Naive B cell (primary cell): ENCODE measurements around the gene GGT6. TPM values are rescaled to one million over a fixed set of nuclear protein-coding genes. Genes with fewer than 3 reads are reported as not detected.

ENCODE experiments used
- ATAC-seq, 2 donors: fragments of 150-1000 bp; cut with Tn5 transposase; 2 replicates each; pipeline ENCODE4 v1.10.0; 2021; ENCODE audit warnings: low read depth in 2 of 2, mild to moderate bottlenecking in 2 of 2, moderate library complexity in 2 of 2
- DNase-seq: peaks from one replicate; pipeline ENCODE4 v3.0.0; 2022
- H3K27ac Mint-ChIP-seq, 6 donors: one replicate each; pipeline ENCODE4 v1.8.0; 2020 to 2022; ENCODE audit warnings: mild to moderate bottlenecking in 6 of 6, mixed read lengths in 6 of 6, moderate library complexity in 5 of 6, inconsistent platforms in 2 of 6
- H3K27me3 Mint-ChIP-seq, 3 donors: one replicate each; pipeline ENCODE4 v1.8.0; 2021 to 2022; ENCODE audit warnings: mixed read lengths in 3 of 3, mild to moderate bottlenecking in 1 of 3
- H3K36me3 Mint-ChIP-seq, 2 donors: one replicate each; pipeline ENCODE4 v1.8.0; 2020 to 2022; ENCODE audit warnings: mixed read lengths in 2 of 2, inconsistent platforms in 1 of 2, mild to moderate bottlenecking in 1 of 2
- H3K4me1 Mint-ChIP-seq, 3 donors: one replicate each; pipeline ENCODE4 v1.8.0; 2020 to 2022; ENCODE audit warnings: mixed read lengths in 3 of 3, inconsistent platforms in 1 of 3, mild to moderate bottlenecking in 1 of 3, moderate library complexity in 1 of 3
- H3K4me3 Mint-ChIP-seq, 8 donors: one replicate each; pipeline ENCODE4 v1.8.0; 2020 to 2022; ENCODE audit warnings: mild to moderate bottlenecking in 8 of 8, mixed read lengths in 8 of 8, moderate library complexity in 8 of 8, inconsistent platforms in 2 of 8
- H3K9me3 Mint-ChIP-seq, 7 donors: one replicate each; pipeline ENCODE4 v1.8.0; 2020 to 2022; ENCODE audit warnings: mixed read lengths in 7 of 7, mild to moderate bottlenecking in 5 of 7, inconsistent platforms in 2 of 7, moderate library complexity in 1 of 7
- polyA plus RNA-seq, 6 donors: library from polyadenylated mRNA; unstranded; fragments of 300-500 nt; fragmentation: Illumina TruSeq; gene quantifications; one replicate each; pipeline ENCODE4 v1.2.3, GENCODE V29; 2021; ENCODE audit warnings: low read depth in 6 of 6

The GGT6 gene
- polyA plus RNA-seq, 6 donors from 2014 or later = not detected

GRCh38 chr17:4534515-4534914 is 25.9 kb downstream of the GGT6 start:
- Mint-ChIP-seq H3K27me3 (peaks cover 5 to 38% (median 21%) of the 10 kb centered on the region in 3 donors), H3K36me3 (peaks cover 0 to 2% of the 10 kb centered on the region in 2 donors), H3K9me3 (no peaks in the 10 kb centered on the region), H3K4me3 (no peak overlapping the region), H3K27ac (no peak overlapping the region), H3K4me1 (peaks cover 0 to 6% (median 2%) of the 10 kb centered on the region in 3 donors)
- DNase-seq (no peak), ATAC-seq (no peak)

DNA sequence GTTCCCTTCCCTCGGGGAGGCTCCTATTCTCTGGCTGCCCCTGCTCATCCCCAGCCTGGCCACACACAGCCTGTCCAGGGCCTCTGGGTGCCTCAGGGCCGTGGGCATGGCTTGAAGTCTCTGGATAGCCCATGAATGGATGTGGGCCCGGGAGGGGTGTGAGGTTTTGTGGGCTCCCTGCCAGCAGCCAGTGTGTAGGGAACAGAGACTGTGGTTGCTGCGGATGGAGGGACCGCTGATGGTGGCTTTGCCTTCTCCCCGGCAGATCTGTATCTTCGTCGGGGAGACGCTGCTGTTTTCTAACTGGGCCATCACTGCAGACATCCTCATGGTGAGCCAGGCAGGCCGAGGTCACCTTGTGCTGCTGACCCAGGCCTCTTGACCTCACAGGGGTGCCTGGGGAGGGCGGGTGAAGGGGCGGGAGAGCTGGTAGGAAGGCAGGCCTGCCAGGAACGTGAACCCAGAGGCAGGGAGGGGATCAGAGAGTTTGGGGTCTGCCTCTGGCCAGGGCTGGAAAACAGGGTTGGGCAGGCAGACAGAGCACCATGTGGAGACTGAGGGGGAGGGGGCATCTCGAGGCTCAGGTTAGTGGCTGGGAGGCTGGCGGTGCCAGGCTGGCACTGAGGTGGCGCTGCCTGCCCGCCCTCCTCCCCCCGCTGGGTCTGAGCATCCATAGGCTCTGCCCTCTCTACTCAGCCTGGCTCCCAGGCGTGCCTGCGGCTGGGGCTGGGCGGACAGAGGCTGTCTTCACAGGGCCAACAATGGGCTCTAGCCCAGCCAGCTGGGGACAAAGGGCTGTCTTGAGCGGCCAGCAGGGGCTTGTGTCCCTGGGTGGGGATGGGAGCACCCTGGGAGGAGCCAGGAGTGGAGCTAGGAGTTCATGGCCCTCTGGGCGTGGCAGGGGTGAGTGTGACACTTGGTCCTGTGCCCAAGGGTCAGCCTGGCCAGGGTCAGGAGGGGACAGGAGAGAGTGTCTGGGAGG is 26.6 kb downstream of the GGT6 start:
- Mint-ChIP-seq H3K9me3 (no peaks in the 10 kb centered on the region), H3K27ac (no peak overlapping the region), H3K4me1 (peaks cover 0 to 6% (median 2%) of the 10 kb centered on the region in 3 donors), H3K27me3 (peaks cover 5 to 41% (median 25%) of the 10 kb centered on the region in 3 donors), H3K4me3 (no peak overlapping the region), H3K36me3 (no peaks in the 10 kb centered on the region)
- ATAC-seq (no peak), DNase-seq (no peak)

DNA sequence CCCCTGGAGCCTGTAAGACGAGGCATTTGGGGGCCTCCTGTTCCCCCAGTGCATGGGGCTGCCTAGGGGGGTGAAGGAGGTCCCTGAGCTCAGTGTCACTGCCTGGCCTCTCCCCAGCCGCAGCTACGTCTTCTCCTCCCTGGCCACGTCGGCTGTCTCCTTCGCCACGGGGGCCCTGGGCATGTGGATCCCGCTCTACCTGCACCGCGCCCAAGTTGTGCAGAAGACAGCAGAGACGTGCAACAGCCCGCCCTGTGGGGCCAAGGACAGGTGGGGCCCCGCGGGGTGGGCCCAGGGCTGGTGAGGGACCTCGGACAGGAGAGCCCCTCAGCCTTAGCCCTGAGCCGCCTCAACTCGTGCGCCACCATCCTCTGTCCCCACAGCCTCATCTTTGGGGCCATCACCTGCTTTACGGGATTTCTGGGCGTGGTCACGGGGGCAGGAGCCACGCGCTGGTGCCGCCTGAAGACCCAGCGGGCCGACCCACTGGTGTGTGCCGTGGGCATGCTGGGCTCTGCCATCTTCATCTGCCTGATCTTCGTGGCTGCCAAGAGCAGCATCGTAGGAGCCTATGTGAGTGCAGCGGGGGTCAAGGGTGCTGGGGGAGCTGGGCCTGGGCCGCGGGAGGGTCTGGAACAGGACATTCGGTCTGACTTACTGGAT is 27.4 kb downstream of the GGT6 start:
- Mint-ChIP-seq H3K9me3 (no peaks in the 10 kb centered on the region), H3K27ac (no peak overlapping the region), H3K27me3 (peaks cover 5 to 41% (median 25%) of the 10 kb centered on the region in 3 donors), H3K4me1 (peaks cover 0 to 6% (median 2%) of the 10 kb centered on the region in 3 donors), H3K36me3 (no peaks in the 10 kb centered on the region), H3K4me3 (no peak overlapping the region)
- DNase-seq = no peak
- ATAC-seq = no peak

DNA sequence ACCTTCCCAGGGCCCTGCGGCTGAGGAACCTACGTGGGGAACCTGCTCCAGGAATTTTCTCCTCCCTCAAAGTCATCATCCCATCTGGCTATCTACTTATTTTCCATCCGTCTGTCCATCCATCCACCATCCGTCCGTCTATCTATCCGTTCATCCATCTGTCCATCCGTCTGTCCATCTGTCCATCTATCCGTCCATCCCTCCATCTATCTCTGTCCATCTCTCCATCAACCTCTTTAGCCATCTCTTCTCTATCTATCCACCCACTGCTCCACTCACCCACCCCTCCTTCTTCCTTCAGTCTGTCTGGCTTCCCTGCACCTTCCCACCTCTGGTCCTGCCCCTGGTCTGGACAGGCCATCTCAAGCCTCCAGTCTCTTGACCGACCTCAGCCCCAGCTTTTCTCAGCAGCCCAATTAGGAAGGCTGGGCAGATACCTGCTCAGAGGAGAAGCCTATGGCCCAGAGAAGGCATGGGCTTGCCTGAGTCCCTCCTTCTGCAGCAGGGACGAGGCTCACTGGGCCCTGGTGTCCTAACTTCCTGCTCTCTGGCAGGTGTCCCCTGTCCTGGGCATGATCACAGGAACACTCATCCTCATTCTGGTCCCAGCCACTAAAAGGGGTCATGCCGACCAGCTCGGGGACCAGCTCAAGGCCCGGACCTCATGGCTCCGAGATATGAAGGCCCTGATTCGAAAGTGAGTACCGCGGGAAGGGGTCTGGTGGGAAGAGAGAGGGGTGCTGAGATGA is 28.2 kb downstream of the GGT6 start:
- H3K9me3 Mint-ChIP-seq = no peaks in the 10 kb centered on the region
- H3K4me3 Mint-ChIP-seq = no peak overlapping the region
- no peak for DNase-seq
- H3K4me1 Mint-ChIP-seq = peaks cover 0 to 6% (median 2%) of the 10 kb centered on the region in 3 donors
- ATAC-seq = no peak
- H3K27me3 Mint-ChIP-seq = peaks cover 5 to 41% (median 25%) of the 10 kb centered on the region in 3 donors
- H3K36me3 Mint-ChIP-seq = no peaks in the 10 kb centered on the region
- no peak overlapping the region for H3K27ac Mint-ChIP-seq

DNA sequence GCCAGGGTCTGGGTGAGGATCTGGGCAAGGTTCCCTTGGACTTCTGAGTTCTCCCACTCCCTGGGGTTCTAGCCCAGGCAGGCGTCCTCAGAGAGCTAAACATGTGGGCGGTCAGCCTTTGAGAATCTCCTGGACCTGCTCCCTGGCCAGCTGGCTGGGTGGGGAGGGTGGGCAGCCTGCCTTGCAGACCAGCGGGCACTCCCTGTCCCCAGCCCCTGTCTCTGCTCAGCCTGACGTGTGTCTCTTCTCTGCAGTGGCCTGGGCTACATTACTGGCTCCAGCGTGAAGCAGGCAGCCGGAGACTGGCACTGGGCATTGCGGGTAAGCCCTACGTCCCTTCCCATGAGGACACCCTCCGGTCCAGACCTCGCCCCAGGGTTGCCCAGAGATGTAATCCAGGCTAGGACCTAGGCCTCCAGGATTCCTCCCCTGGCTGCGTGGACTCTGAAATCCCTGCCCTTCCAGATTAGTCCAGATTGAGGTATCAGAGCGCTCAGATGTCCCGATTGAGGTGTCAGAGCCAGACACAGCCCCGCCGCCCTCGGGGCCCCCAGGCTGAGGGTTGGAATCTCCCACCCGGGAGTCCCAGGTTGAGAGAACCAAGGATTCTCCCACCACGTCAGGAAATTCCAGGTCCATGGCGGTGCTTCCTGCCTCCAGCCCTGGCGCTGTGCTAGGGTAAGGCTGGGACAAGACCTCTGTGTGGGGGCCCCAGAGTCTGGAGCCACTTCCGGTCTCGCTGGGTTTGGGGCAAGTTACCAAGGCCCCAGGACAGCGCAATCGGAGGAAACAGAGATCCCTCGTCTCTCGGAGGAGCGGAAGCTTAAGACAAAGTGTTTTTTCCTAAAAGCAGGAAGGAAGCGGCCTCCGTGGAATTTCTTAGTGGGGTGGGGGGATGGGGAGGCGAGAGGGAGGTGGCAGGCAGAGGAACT is 29.3 kb downstream of the GGT6 start:
- peaks cover 6 to 47% (median 25%) of the 10 kb centered on the region in 3 donors for H3K27me3 Mint-ChIP-seq
- peaks cover 0 to 6% (median 2%) of the 10 kb centered on the region in 3 donors for H3K4me1 Mint-ChIP-seq
- no peak for DNase-seq
- no peaks in the 10 kb centered on the region for H3K36me3 Mint-ChIP-seq
- H3K9me3 Mint-ChIP-seq = no peaks in the 10 kb centered on the region
- H3K27ac Mint-ChIP-seq = no peak overlapping the region
- no peak overlapping the region for H3K4me3 Mint-ChIP-seq
- ATAC-seq = no peak

- Mint-ChIP-seq H3K27me3 (peaks cover 9 to 47% (median 25%) of the 10 kb centered on the region in 3 donors), H3K27ac (no peak overlapping the region), H3K4me1 (peaks cover 0 to 6% (median 0%) of the 10 kb centered on the region in 3 donors), H3K36me3 (no peaks in the 10 kb centered on the region), H3K9me3 (no peaks in the 10 kb centered on the region), H3K4me3 (peak overlapping the region in 1 of 8 donors; percentile 26)
- DNase-seq = no peak
- no peak for ATAC-seq
Measured at GRCh38 chr17:4529533-4530152, 30.7 kb downstream of the GGT6 start.

DNA sequence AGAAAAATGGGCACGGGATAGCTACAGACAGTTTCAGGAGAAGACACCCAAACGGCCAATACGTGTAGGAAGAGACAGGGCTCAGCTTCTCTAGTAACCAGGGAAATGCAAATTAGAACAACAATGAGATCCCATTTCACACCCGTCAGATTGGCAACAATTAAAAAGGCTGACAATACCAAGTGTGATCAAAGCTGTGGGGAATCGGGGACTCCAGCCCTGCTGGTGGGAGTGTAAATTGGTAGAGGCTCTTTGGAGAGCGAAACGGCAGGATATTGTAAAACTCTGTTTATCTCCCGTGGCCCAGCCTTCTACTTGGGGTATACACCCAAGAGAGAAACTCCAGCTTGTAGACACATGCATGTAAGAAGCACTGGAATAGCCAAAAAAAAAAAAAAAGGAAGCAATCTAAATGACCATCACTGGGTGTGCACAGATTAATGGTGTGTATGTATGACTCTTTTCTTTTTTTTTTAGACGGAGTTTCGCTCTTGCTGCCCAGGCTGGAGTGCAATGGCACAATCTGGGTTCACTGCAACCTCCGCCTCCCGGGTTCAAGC is 32.7 kb downstream of the GGT6 start:
- no peaks in the 10 kb centered on the region for H3K9me3 Mint-ChIP-seq
- DNase-seq (no peak), ATAC-seq (no peak)
- no peaks in the 10 kb centered on the region for H3K36me3 Mint-ChIP-seq
- peak overlapping the region in 1 of 6 donors; percentile 17 for H3K27ac Mint-ChIP-seq
- peaks cover 9 to 30% (median 18%) of the 10 kb centered on the region in 3 donors for H3K27me3 Mint-ChIP-seq
- no peak overlapping the region for H3K4me3 Mint-ChIP-seq
- H3K4me1 Mint-ChIP-seq = no peaks in the 10 kb centered on the region

- ATAC-seq (no peak), DNase-seq (no peak)
- Mint-ChIP-seq H3K36me3 (no peaks in the 10 kb centered on the region), H3K9me3 (no peaks in the 10 kb centered on the region), H3K4me1 (no peaks in the 10 kb centered on the region), H3K27ac (no peak overlapping the region), H3K27me3 (peaks cover 8 to 27% (median 15%) of the 10 kb centered on the region in 3 donors), H3K4me3 (no peak overlapping the region)
Measured at GRCh38 chr17:4527134-4527533, 33.2 kb downstream of the GGT6 start.

DNA sequence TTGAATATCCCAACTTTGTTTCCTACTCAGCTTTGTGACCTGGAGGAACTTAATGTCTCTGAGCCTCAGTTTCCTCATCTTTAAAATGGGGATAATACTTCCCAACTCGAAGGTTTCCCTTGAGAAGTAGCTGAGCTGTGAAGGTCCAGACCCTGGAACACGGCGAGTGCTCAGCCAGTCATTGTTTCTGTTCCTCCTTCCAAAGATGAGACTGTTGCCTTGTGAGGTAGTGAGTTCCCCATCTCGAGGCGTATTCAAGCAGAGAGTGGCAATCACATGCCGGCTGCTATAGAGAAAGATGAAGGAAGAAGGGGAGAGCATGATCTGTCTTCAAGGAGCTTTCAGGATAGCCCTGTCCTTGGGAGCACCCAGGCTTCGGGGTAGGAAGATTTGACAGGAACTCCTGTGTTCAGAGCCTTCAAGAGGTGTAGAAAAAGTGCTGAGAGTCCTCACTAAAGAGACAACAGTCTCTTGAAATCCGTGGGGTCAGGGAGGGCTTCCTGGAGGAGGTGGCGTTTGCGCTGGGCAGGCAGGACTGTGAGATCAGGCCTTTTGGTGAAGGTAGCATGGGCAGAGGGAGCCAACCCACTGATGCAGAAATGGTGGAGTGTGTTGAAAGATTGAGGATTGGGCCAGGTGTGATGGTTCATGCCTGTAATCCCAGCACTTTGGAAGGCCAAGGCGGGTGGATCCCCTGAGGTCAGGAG is 34.5 kb downstream of the GGT6 start:
- H3K36me3 Mint-ChIP-seq = no peaks in the 10 kb centered on the region
- DNase-seq (no peak), ATAC-seq (no peak)
- no peaks in the 10 kb centered on the region for H3K9me3 Mint-ChIP-seq
- no peak overlapping the region for H3K4me3 Mint-ChIP-seq
- no peaks in the 10 kb centered on the region for H3K4me1 Mint-ChIP-seq
- peaks cover 4 to 18% (median 9%) of the 10 kb centered on the region in 3 donors for H3K27me3 Mint-ChIP-seq
- H3K27ac Mint-ChIP-seq = peak overlapping the region in 1 of 6 donors; percentile 1

GRCh38 chr17:4523946-4524345 is 36.4 kb downstream of the GGT6 start:
- H3K4me3 Mint-ChIP-seq = no peak overlapping the region
- DNase-seq = no peak
- H3K27ac Mint-ChIP-seq = no peak overlapping the region
- no peaks in the 10 kb centered on the region for H3K4me1 Mint-ChIP-seq
- H3K36me3 Mint-ChIP-seq = no peaks in the 10 kb centered on the region
- ATAC-seq = no peak
- H3K27me3 Mint-ChIP-seq = peaks cover 0 to 6% (median 4%) of the 10 kb centered on the region in 3 donors
- no peaks in the 10 kb centered on the region for H3K9me3 Mint-ChIP-seq

GRCh38 chr17:4522661-4523060 is 37.7 kb downstream of the GGT6 start:
- no peak for ATAC-seq
- H3K27ac Mint-ChIP-seq = peak overlapping the region in 1 of 6 donors; percentile 83
- H3K4me1 Mint-ChIP-seq = no peaks in the 10 kb centered on the region
- H3K9me3 Mint-ChIP-seq = peaks cover 0 to 3% (median 0%) of the 10 kb centered on the region in 7 donors
- no peak overlapping the region for H3K4me3 Mint-ChIP-seq
- peaks cover 4 to 6% (median 6%) of the 10 kb centered on the region in 3 donors for H3K27me3 Mint-ChIP-seq
- no peak for DNase-seq
- no peaks in the 10 kb centered on the region for H3K36me3 Mint-ChIP-seq
